Measurements from ENCODE around the gene ADCY4. TPM values are rescaled to one million over a fixed set of nuclear protein-coding genes. Genes with fewer than 3 reads are reported as not detected.

Gene ADCY4
- total and polyA plus RNA-seq, 2 of the 13 experiments (the other 11 are each of a cell fraction or from before 2014, with no cell fraction given): 0.03 TPM; not detected in 1

DNA sequence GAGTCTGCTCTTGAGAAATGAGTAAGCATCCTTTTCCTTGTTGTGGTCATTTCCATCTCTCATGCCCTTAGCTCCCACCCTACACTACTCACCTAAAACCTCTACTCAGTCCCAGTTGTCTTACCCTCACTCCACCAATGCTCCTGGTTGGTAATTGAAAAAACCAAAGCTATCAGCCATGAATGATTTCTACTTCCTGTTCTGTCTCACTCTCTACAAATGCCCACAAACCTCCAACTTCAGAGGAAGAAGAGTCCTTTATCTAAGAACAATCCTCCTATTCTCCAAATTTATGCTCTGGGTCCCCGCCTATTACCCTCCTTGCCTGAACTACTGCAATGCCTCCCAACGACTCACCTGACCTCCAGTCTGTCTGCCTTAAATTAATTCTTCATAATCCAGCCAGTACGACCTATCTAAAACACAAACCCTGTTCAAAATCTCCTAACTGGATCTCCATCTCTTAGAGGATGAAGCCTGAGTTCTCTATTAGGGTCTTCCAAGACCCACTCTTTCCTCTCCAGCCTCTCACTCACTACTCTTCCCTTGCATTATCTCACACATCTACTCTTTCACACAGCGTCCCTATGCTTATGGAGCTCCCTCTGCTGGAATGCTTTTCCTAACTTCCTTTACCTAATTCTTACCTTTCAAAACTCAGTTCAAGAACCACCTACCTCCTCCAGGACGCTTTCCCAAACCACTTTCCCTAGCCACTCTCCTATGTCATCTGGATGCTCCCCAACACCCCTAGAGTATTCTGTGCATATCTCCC lies 37.5 kb downstream of the ADCY4 start (continued):
- TF ChIP-seq JUN (CRISPR knock-in tag; IDR thresholded peaks at IDR 0.05): no peak; the same call in 1 of the 2 replicates
- TF ChIP-seq ZNF703 (CRISPR knock-in tag; IDR thresholded peaks at IDR 0.05; ENCODE audit: borderline replicate concordance): no peak
- TF ChIP-seq, protein P1, sequence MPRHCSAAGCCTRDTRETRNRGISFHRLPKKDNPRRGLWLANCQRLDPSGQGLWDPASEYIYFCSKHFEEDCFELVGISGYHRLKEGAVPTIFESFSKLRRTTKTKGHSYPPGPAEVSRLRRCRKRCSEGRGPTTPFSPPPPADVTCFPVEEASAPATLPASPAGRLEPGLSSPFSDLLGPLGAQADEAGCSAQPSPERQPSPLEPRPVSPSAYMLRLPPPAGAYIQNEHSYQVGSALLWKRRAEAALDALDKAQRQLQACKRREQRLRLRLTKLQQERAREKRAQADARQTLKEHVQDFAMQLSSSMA (CRISPR knock-in tag; IDR thresholded peaks at IDR 0.05): no peak
- TF ChIP-seq ZNF547 (CRISPR knock-in tag; IDR thresholded peaks at IDR 0.05): 0 out of 2 replicates have a peak, but pooled peaks have one; percentile 60
- peak; percentile 35; the same call in 1 of the 2 replicates for TF ChIP-seq FOXC1 (CRISPR knock-in tag; IDR thresholded peaks at IDR 0.05; ENCODE audit: borderline replicate concordance)
- TF ChIP-seq ZEB1 (IDR thresholded peaks at IDR 0.05; ENCODE audit: insufficient replicate concordance, low read depth): no peak
- TF ChIP-seq GATAD1 (CRISPR knock-in tag; IDR thresholded peaks at IDR 0.05): peak; percentile 77; the same call in 1 of the 2 replicates
- no peak for TF ChIP-seq ZNF660 (CRISPR knock-in tag; IDR thresholded peaks at IDR 0.05; ENCODE audit: borderline replicate concordance, low read depth)
- TF ChIP-seq ZNF138 (CRISPR knock-in tag; IDR thresholded peaks at IDR 0.05; ENCODE audit: low read depth): no peak
- no peak for TF ChIP-seq ZNF572 (CRISPR knock-in tag; IDR thresholded peaks at IDR 0.05)
- TF ChIP-seq CC2D1A (CRISPR knock-in tag; IDR thresholded peaks at IDR 0.05): peak; percentile 96
- TF ChIP-seq, protein P2, sequence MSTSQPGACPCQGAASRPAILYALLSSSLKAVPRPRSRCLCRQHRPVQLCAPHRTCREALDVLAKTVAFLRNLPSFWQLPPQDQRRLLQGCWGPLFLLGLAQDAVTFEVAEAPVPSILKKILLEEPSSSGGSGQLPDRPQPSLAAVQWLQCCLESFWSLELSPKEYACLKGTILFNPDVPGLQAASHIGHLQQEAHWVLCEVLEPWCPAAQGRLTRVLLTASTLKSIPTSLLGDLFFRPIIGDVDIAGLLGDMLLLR (CRISPR knock-in tag; IDR thresholded peaks at IDR 0.05): no peak
- TF ChIP-seq ZSCAN20 (CRISPR knock-in tag; IDR thresholded peaks at IDR 0.05; ENCODE audit: borderline replicate concordance): no peak

Measured in HepG2 (cell line).